ENCODE results near the gene GTPBP10. TPM values are rescaled to one million over a fixed set of nuclear protein-coding genes. Genes with fewer than 3 reads are reported as not detected.

The GTPBP10 gene
- total RNA-seq (32.9 TPM), polyA plus RNA-seq (8.2 TPM)

GRCh38 chr7:90346336-90347125 is at the start of gene GTPBP10:
TSS of gene GTPBP10 (plus strand) at chr7:90346716. CDS start at chr7:90346742, 26 bp downstream.
- Histone ChIP-seq H3K4me1 (ENCODE audit: insufficient read depth) (peaks cover 2% of the 10 kb centered on the region), H3K36me3 (ENCODE audit: insufficient read depth) (no peaks in the 10 kb centered on the region), H3K4me3 (ENCODE audit: low read depth, low read length) (peak within 1 kb of the TSS; percentile 85), H3K27ac (ENCODE audit: low read depth) (peak within 1 kb of the TSS; percentile 87)
- WGBS = under 1% methylated on average over 37 of the region's 37 CpGs
- peak; percentile 88 for DNase-seq (ENCODE audit: extremely low spot score)

GRCh38 chr7:90298145-90299038 is 48.1 kb upstream of the GTPBP10 start:
- no peaks in the 10 kb centered on the region for H3K4me1 ChIP-seq (ENCODE audit: insufficient read depth)
- DNase-seq (ENCODE audit: extremely low spot score) = no peak
- 61% methylated on average over 5 of the region's 5 CpGs for WGBS
- no peak overlapping the region for H3K27ac ChIP-seq (ENCODE audit: low read depth)
- no peak overlapping the region for H3K4me3 ChIP-seq (ENCODE audit: low read depth, low read length)
- H3K36me3 ChIP-seq (ENCODE audit: insufficient read depth) = no peaks in the 10 kb centered on the region

GRCh38 chr7:90303241-90303640 is 43.3 kb upstream of the GTPBP10 start:
- no peak overlapping the region for H3K27ac ChIP-seq (ENCODE audit: low read depth)
- H3K36me3 ChIP-seq (ENCODE audit: insufficient read depth) = no peaks in the 10 kb centered on the region
- 100% methylated on average over 1 of the region's 1 CpG for whole genome bisulfite sequencing
- H3K4me3 ChIP-seq (ENCODE audit: low read depth, low read length) = no peak overlapping the region
- H3K4me1 ChIP-seq (ENCODE audit: insufficient read depth) = no peaks in the 10 kb centered on the region
- no peak for DNase-seq (ENCODE audit: extremely low spot score)

- no peak overlapping the region for H3K4me3 ChIP-seq (ENCODE audit: low read depth, low read length)
- 87% methylated on average over 5 of the region's 5 CpGs for WGBS
- no peaks in the 10 kb centered on the region for H3K36me3 ChIP-seq (ENCODE audit: insufficient read depth)
- DNase-seq (ENCODE audit: extremely low spot score) = no peak
- no peaks in the 10 kb centered on the region for H3K4me1 ChIP-seq (ENCODE audit: insufficient read depth)
- no peak overlapping the region for H3K27ac ChIP-seq (ENCODE audit: low read depth)
These were observed 36.6 kb upstream of the GTPBP10 start for GRCh38 chr7:90309872-90310271.

- Histone ChIP-seq H3K36me3 (ENCODE audit: insufficient read depth) (no peaks in the 10 kb centered on the region), H3K27ac (ENCODE audit: low read depth) (no peak overlapping the region), H3K4me3 (ENCODE audit: low read depth, low read length) (no peak overlapping the region), H3K4me1 (ENCODE audit: insufficient read depth) (no peaks in the 10 kb centered on the region)
- DNase-seq (ENCODE audit: extremely low spot score) = no peak
These were observed 35.3 kb upstream of the GTPBP10 start for GRCh38 chr7:90311175-90311574.

GRCh38 chr7:90312745-90313144 is 33.8 kb upstream of the GTPBP10 start:
- no peak overlapping the region for H3K4me3 ChIP-seq (ENCODE audit: low read depth, low read length)
- no peak for DNase-seq (ENCODE audit: extremely low spot score)
- H3K4me1 ChIP-seq (ENCODE audit: insufficient read depth) = no peaks in the 10 kb centered on the region
- no peak overlapping the region for H3K27ac ChIP-seq (ENCODE audit: low read depth)
- WGBS = 84% methylated on average over 2 of the region's 2 CpGs
- no peaks in the 10 kb centered on the region for H3K36me3 ChIP-seq (ENCODE audit: insufficient read depth)

GRCh38 chr7:90313907-90314306 is 32.6 kb upstream of the GTPBP10 start:
- WGBS = 67% methylated on average over 4 of the region's 4 CpGs
- no peaks in the 10 kb centered on the region for H3K36me3 ChIP-seq (ENCODE audit: insufficient read depth)
- DNase-seq (ENCODE audit: extremely low spot score) = no peak
- H3K27ac ChIP-seq (ENCODE audit: low read depth) = no peak overlapping the region
- H3K4me1 ChIP-seq (ENCODE audit: insufficient read depth) = no peaks in the 10 kb centered on the region
- H3K4me3 ChIP-seq (ENCODE audit: low read depth, low read length) = no peak overlapping the region

GRCh38 chr7:90320014-90320413 is 26.5 kb upstream of the GTPBP10 start:
- no peak overlapping the region for H3K27ac ChIP-seq (ENCODE audit: low read depth)
- no peak for DNase-seq (ENCODE audit: extremely low spot score)
- no peaks in the 10 kb centered on the region for H3K4me1 ChIP-seq (ENCODE audit: insufficient read depth)
- no peak overlapping the region for H3K4me3 ChIP-seq (ENCODE audit: low read depth, low read length)
- no peaks in the 10 kb centered on the region for H3K36me3 ChIP-seq (ENCODE audit: insufficient read depth)
- WGBS = 81% methylated on average over 7 of the region's 7 CpGs

GRCh38 chr7:90320418-90320800 is 26.1 kb upstream of the GTPBP10 start:
- WGBS = 28% methylated on average over 7 of the region's 7 CpGs
- no peak overlapping the region for H3K4me3 ChIP-seq (ENCODE audit: low read depth, low read length)
- DNase-seq (ENCODE audit: extremely low spot score) = no peak

GRCh38 chr7:90320801-90321494 is 25.6 kb upstream of the GTPBP10 start, which contains the start of gene FAM237B:
TSS of gene FAM237B (minus strand) at chr7:90321304. CDS start at chr7:90319748, 1,556 bp downstream.
- Histone ChIP-seq H3K36me3 (ENCODE audit: insufficient read depth) (no peaks in the 10 kb centered on the region), H3K4me3 (ENCODE audit: low read depth, low read length) (no peak within 1 kb of the TSS), H3K4me1 (ENCODE audit: insufficient read depth) (no peaks in the 10 kb centered on the region), H3K27ac (ENCODE audit: low read depth) (no peak within 1 kb of the TSS)
- under 1% methylated on average over 62 of the region's 62 CpGs for WGBS
- no peak for DNase-seq (ENCODE audit: extremely low spot score)

More at GRCh38 chr7:90320418-90320800, 26.1 kb upstream of the GTPBP10 start:
- Histone ChIP-seq H3K4me1 (ENCODE audit: insufficient read depth) (no peaks in the 10 kb centered on the region), H3K27ac (ENCODE audit: low read depth) (no peak overlapping the region), H3K36me3 (ENCODE audit: insufficient read depth) (no peaks in the 10 kb centered on the region)

GRCh38 chr7:90322837-90323236 is 23.7 kb upstream of the GTPBP10 start:
- Histone ChIP-seq H3K4me1 (ENCODE audit: insufficient read depth) (no peaks in the 10 kb centered on the region), H3K4me3 (ENCODE audit: low read depth, low read length) (no peak overlapping the region), H3K27ac (ENCODE audit: low read depth) (no peak overlapping the region), H3K36me3 (ENCODE audit: insufficient read depth) (no peaks in the 10 kb centered on the region)
- DNase-seq (ENCODE audit: extremely low spot score) = no peak

- H3K27ac ChIP-seq (ENCODE audit: low read depth) = no peak overlapping the region
- no peak for DNase-seq (ENCODE audit: extremely low spot score)
- no peaks in the 10 kb centered on the region for H3K36me3 ChIP-seq (ENCODE audit: insufficient read depth)
- WGBS = 4% methylated on average over 1 of the region's 1 CpG
- no peak overlapping the region for H3K4me3 ChIP-seq (ENCODE audit: low read depth, low read length)
- no peaks in the 10 kb centered on the region for H3K4me1 ChIP-seq (ENCODE audit: insufficient read depth)
These were observed 20.0 kb upstream of the GTPBP10 start for GRCh38 chr7:90326500-90326899.

GRCh38 chr7:90334193-90334843 is 12.2 kb upstream of the GTPBP10 start:
- H3K36me3 ChIP-seq (ENCODE audit: insufficient read depth) = no peaks in the 10 kb centered on the region
- no peak for DNase-seq (ENCODE audit: extremely low spot score)
- WGBS = 92% methylated on average over 48 of the region's 48 CpGs
- no peak overlapping the region for H3K4me3 ChIP-seq (ENCODE audit: low read depth, low read length)
- no peak overlapping the region for H3K27ac ChIP-seq (ENCODE audit: low read depth)
- H3K4me1 ChIP-seq (ENCODE audit: insufficient read depth) = no peaks in the 10 kb centered on the region

All from urinary bladder (tissue), 4 donors.